ENCODE results near the gene CCL14.

DNA sequence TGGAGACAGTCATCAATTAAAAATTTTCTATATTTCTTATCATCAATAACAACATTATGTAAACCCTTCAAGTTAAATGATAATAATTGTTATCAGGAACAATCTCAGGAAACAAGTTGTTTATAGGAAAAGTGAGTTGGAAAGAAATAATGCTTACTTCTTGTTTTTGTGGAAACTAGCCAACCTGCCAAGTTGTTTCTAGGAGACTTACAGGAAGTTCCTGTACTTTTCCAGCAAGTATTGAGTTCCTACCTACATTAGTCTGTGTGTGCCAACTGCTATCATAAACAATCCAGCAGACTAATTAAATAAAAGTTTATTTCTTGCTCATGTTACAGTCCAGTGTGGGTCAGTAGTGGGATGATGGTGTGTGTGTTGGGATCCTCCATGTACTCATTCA, 1.6 kb upstream of the CCL14 start:
- TF ChIP-seq RELA (CRISPR knock-in tag; IDR thresholded peaks at IDR 0.05; ENCODE audit: borderline replicate concordance) (no peak), NFE2L1 (CRISPR knock-in tag; IDR thresholded peaks at IDR 0.05) (no peak), NR2C2 (CRISPR knock-in tag; IDR thresholded peaks at IDR 0.05) (no peak), MAX (CRISPR knock-in tag; IDR thresholded peaks at IDR 0.05) (no peak), EMX1 (CRISPR knock-in tag; IDR thresholded peaks at IDR 0.05) (no peak), AR (CRISPR knock-in tag; IDR thresholded peaks at IDR 0.05) (no peak), FOXP1 (CRISPR knock-in tag; IDR thresholded peaks at IDR 0.05; ENCODE audit: borderline replicate concordance) (no peak), CREB1 (CRISPR knock-in tag; IDR thresholded peaks at IDR 0.05) (no peak), MYBL2 (CRISPR knock-in tag; IDR thresholded peaks at IDR 0.05) (no peak), ATF2 (CRISPR knock-in tag; IDR thresholded peaks at IDR 0.05; ENCODE audit: borderline replicate concordance, low read depth) (no peak), SMAD3 (CRISPR knock-in tag; IDR thresholded peaks at IDR 0.05; ENCODE audit: borderline replicate concordance) (no peak)
- TF ChIP-seq, protein P1, sequence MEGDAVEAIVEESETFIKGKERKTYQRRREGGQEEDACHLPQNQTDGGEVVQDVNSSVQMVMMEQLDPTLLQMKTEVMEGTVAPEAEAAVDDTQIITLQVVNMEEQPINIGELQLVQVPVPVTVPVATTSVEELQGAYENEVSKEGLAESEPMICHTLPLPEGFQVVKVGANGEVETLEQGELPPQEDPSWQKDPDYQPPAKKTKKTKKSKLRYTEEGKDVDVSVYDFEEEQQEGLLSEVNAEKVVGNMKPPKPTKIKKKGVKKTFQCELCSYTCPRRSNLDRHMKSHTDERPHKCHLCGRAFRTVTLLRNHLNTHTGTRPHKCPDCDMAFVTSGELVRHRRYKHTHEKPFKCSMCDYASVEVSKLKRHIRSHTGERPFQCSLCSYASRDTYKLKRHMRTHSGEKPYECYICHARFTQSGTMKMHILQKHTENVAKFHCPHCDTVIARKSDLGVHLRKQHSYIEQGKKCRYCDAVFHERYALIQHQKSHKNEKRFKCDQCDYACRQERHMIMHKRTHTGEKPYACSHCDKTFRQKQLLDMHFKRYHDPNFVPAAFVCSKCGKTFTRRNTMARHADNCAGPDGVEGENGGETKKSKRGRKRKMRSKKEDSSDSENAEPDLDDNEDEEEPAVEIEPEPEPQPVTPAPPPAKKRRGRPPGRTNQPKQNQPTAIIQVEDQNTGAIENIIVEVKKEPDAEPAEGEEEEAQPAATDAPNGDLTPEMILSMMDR (IDR thresholded peaks at IDR 0.05): no peak
- TF ChIP-seq, protein P2, sequence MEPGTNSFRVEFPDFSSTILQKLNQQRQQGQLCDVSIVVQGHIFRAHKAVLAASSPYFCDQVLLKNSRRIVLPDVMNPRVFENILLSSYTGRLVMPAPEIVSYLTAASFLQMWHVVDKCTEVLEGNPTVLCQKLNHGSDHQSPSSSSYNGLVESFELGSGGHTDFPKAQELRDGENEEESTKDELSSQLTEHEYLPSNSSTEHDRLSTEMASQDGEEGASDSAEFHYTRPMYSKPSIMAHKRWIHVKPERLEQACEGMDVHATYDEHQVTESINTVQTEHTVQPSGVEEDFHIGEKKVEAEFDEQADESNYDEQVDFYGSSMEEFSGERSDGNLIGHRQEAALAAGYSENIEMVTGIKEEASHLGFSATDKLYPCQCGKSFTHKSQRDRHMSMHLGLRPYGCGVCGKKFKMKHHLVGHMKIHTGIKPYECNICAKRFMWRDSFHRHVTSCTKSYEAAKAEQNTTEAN (CRISPR knock-in tag; IDR thresholded peaks at IDR 0.05): no peak
